Coronary artery (tissue), 2 donors: ENCODE data around the gene TAPBP.

Experiments
- DNase-seq: peaks from one replicate; pipeline ENCODE4 v3.0.0-alpha.2; 2017; ENCODE audit warnings: low spot score
- H3K27ac ChIP-seq, 2 donors: fragments of 200-600 bp; sonication (generic); one replicate each; pipeline ENCODE4 v1.5.1; 2016 to 2019
- H3K4me3 ChIP-seq: fragments of 200-600 bp; sonication (generic); 2 replicates; pipeline ENCODE4 v1.5.1; 2016; ENCODE audit warnings: mild to moderate bottlenecking, moderate library complexity
- TF ChIP-seq, protein P1 (sequence below): fragments of 200-600 bp; sonication (generic); IDR thresholded peaks from one replicate; pipeline ENCODE4 v1.5.1; 2019; ENCODE audit warnings: antibody characterized with exemption

Gene TAPBP

DNA sequence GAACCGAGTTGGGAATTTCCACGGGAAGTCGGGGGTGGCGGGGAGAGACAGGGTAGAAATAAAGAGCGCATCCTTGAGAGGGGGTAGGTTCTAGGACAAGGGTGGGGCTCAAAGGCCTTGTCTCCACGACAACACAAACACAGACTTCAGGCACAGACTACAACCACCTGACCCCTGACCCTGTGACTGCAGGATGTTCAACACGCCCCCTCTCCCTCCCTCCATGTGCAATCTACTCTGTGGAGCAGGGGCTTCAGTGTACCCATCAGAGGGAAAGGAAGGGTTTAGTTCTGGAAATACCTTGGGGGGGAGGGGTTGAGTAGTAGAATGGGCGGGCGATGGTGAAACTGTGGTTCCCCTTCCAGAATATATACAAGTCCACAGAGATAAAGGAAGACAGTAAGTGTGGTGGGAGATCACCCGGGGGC is 651 bp upstream of the TAPBP start:
- H3K4me3 ChIP-seq: peak overlapping the region; percentile 73
- peak overlapping the region; percentile 89 to 97 for H3K27ac ChIP-seq
- peak; percentile 86 for DNase-seq
- TF ChIP-seq, protein P1, sequence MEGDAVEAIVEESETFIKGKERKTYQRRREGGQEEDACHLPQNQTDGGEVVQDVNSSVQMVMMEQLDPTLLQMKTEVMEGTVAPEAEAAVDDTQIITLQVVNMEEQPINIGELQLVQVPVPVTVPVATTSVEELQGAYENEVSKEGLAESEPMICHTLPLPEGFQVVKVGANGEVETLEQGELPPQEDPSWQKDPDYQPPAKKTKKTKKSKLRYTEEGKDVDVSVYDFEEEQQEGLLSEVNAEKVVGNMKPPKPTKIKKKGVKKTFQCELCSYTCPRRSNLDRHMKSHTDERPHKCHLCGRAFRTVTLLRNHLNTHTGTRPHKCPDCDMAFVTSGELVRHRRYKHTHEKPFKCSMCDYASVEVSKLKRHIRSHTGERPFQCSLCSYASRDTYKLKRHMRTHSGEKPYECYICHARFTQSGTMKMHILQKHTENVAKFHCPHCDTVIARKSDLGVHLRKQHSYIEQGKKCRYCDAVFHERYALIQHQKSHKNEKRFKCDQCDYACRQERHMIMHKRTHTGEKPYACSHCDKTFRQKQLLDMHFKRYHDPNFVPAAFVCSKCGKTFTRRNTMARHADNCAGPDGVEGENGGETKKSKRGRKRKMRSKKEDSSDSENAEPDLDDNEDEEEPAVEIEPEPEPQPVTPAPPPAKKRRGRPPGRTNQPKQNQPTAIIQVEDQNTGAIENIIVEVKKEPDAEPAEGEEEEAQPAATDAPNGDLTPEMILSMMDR: no peak

DNA sequence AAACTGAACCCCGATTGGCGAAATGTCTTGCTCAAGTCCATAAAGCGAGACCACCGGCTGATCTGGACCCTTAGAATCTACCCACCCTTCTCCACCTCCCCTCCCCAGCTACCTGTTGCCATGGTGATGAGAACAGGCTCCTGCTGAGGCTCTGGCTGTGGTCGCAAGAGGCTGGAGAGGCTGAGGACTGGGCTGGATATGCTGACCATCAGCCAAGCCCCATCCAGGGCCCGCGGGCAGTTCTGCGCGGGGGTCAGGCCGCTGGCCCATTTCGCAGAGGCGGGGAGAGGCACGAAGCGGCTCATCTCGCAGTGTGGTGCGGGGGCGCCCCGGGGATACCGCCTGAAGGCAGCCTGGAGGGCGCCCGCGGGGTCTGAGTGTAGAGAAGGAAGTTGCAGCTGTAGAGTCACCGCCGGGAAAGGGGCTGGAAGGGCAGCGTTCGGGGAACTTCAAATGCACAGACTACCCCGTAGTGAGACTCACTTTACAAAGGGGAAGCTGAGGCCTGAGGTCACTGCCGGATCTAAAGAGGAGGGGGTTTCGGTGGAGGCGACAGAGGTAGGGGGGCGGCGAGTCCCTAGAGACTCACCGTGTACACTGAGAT is 671 bp downstream of the TAPBP start:
- TF ChIP-seq, protein P1: no peak
- peak overlapping the region; percentile 89 to 97 for H3K27ac ChIP-seq
- DNase-seq: peak; percentile 81
- H3K4me3 ChIP-seq: peak overlapping the region; percentile 73

DNA sequence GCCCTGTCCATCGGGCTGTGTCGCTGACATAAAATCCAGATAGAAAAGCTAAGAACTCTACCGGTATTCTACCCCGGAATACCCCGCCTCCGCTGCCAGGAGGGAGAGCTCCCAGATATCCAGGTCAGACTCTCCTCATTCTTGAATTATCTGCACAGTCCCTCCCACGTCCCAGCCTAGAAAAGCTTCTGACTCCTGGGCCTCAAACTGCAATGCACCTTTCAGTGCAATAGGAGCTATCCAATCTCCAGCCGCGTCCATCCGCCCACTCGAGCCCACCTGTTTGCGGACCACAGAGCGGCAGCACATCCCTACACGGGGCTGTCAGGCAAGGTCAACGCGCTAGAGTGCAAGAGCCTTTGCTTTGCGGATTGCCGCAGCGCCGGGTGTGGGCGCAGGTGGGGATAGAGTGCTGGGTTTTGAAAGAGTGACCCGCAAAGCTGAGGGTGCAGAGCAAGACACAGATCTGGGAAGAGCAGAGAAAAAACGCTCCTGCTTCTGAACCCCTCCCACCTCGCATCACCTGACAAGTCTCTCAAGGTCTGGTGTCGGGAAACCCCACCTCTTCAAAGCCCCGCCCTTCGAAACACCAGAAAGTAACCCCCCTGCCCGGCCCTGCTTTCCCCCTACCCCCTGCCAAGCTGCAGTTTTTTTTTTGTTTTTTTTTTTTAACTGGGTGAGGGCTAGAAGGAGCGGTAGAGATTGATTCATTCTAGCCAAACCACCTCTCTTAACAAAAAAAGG is 1.3 kb downstream of the TAPBP start:
- peak overlapping the region; percentile 73 for H3K4me3 ChIP-seq
- H3K27ac ChIP-seq: peak overlapping the region; percentile 89 to 97
- no peak for DNase-seq
- TF ChIP-seq, protein P1: no peak

DNA sequence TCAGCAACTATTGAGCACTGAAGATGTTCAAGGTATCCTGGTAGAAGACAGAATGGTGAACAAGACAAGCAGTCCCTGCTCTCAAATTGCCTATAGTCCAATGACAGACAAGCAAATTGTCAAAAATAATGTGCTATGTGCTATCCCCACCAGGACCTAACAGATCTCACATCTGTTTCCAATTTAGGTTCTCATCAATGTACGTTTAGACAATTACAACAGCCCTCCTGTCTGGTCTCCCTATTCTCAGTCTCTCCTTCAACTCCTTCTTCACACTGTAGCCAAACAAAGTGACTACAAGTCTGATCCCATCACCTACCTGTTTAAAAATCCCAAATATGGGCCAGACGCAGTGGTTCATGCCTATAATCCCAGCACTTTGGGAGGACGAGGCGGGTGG is 7.5 kb downstream of the TAPBP start:
- H3K27ac ChIP-seq: no peak overlapping the region
- DNase-seq: no peak
- TF ChIP-seq, protein P1: no peak
- H3K4me3 ChIP-seq: no peak overlapping the region

DNA sequence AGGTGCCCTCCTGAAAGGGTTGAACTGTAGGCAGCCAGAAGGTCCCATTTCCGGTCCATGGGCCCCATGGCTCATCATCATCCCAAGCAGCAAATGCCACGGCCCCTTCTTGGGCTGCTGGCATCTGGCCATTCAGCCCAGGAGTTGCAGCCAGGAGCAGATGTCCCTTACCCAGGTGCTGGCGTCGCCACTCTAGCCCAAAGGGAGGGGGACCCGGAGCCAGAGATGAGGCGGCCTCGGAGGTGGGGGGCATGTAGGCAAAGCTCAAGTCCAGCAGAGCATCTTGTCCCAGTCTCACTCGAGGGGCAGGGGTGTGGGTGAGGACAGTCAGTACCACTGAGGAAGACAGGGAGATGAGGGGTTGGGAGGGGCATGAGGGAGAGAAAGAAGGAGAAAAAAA is 8.8 kb downstream of the TAPBP start:
- TF ChIP-seq, protein P1: no peak
- Histone ChIP-seq H3K27ac (no peak overlapping the region), H3K4me3 (no peak overlapping the region)
- no peak for DNase-seq

DNA sequence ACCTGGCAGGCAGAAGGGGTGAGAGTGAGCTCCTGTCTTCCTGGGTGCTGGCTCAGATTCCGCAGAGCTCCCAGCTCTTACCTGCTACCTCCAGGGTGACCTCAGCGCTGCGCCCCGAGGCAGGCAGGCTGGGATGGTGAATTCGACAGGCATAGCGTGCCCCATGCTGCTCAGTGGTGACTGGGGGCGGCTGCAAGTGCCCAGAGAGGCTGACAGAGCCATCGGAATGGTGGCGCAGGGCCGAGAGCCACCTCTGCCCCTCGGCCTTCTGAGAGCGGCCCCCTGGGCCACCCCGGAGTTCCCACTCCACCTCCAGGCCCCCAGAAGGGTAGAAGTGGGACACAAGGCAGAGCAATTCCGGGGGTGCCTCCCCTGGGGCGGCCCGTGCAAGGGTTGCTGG is 9.7 kb downstream of the TAPBP start:
- no peak for DNase-seq
- Histone ChIP-seq H3K27ac (no peak overlapping the region), H3K4me3 (no peak overlapping the region)
- TF ChIP-seq, protein P1: no peak

DNA sequence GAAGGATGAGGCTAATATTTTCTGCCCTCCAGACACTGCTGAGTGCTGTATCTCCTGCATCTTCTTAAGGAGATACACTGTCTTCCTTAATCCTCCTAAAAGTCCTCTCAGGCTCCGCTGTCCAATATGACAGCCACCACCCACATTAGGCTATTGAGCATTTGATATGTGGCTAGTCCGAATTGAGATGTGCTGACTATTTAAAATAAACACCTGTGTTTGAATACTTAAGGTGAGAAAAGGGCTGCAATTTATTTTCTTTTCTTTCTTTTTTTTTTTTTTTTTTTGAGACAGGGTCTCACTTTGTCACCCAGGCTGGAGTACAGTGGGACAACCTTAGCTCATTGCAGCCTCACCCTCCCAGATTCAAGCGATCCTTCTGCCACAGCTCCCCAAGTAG is 12.0 kb downstream of the TAPBP start:
- TF ChIP-seq, protein P1: no peak
- Histone ChIP-seq H3K27ac (no peak overlapping the region), H3K4me3 (no peak overlapping the region)
- DNase-seq: no peak
